Right lobe of liver (tissue), 6 donors: ENCODE measurements around the gene NDOR1. TPM values are rescaled to one million over a fixed set of nuclear protein-coding genes. Genes with fewer than 3 reads are reported as not detected.

Experiments used
- ATAC-seq, 4 donors: fragments of 200-7000 bp; cut with Tn5 transposase; one replicate each; pipeline ENCODE4 v1.9.1; 2020; ENCODE audit warnings: mild to moderate bottlenecking in 4 of 4, moderate library complexity in 4 of 4
- DNase-seq, 3 donors: peaks; one replicate each; pipeline ENCODE4 v3.0.0-alpha.2; 2020
- H3K27ac ChIP-seq, 3 donors: fragments of 200-600 bp; one replicate each; pipeline ENCODE4 v1.8.0; 2022
- H3K27me3 ChIP-seq, 2 donors: fragments of 200-600 bp; one replicate each; pipeline ENCODE4 v1.8.0; 2022
- H3K36me3 ChIP-seq, 4 donors: fragments of 200-600 bp; sonication (generic) in 1 of 4; one replicate each; pipeline versions ENCODE4 v1.5.1 to v1.8.0; 2017 to 2022; ENCODE audit warnings: control low read depth in 1 of 4
- H3K4me1 ChIP-seq, 4 donors: fragments of 200-600 bp; sonication (generic) in 1 of 4; one replicate each; pipeline versions ENCODE4 v1.5.1 to v1.8.0; 2017 to 2022; ENCODE audit warnings: control low read depth in 1 of 4
- H3K4me3 ChIP-seq, 3 donors: fragments of 200-600 bp; one replicate each; pipeline ENCODE4 v1.8.0; 2022
- H3K9me3 ChIP-seq, 4 donors: fragments of 200-600 bp; sonication (generic) in 1 of 4; one replicate each; pipeline versions ENCODE4 v1.5.1 to v1.8.0; 2017 to 2022; ENCODE audit warnings: control low read depth in 1 of 4
- POLR2A ChIP-seq: fragments of 450-650 bp; IDR thresholded peaks from one replicate; pipeline ENCODE4 v1.6.1; 2017; ENCODE audit warnings: antibody characterized with exemption, mild to moderate bottlenecking
- WGBS: methylation state at CpG from one replicate; pipeline ENCODE4 v1.1.6; 2018; ENCODE audit warnings: low coverage, low lambda C conversion rate; ENCODE audit not compliant: insufficient coverage; ENCODE audit errors: missing lambda C conversion rate; 5-methylcytosine and 5-hydroxymethylcytosine counted together
- intact Hi-C, 2 donors: fragments of 100-400 bp; cut with DNase I; formaldehyde crosslinking; loops; one replicate each; pipeline versions ENCODE4 v1.11.2 to v1.14.1; 2022
- total RNA-seq, 6 experiments: library from RNA; depleted of rRNA in 2 of 6; stranded (reverse); fragments of >200 nt in 2 of 6; fragmentation: NEBNext Ultra II Directional in 3 of 6; extraction: Animal tissue kit (Norgen Biotek cat#: 25700) in 3 of 6; gene quantifications; one replicate each; pipeline versions ENCODE4 v1.1.0 to v1.2.4, GENCODE V29; 2016 to 2023
- TF ChIP-seq, protein P1 (sequence below), 4 donors: fragments of 200-600 bp in 3 of 4; fragments of 450-650 bp in 1 of 4; IDR thresholded peaks; one replicate each; pipeline versions ENCODE4 v1.5.1 to v1.8.0; 2016 to 2022; ENCODE audit warnings: antibody characterized with exemption in 4 of 4, mild to moderate bottlenecking in 2 of 4
- donor health status: DM: no; HTN: yes; CAD: no.
- donor health status: DM: no; HTN: no; CAD: no.
- donor health status: DM: no; HTN: no; CAD: no.
- donor health status: DM: no; HTN: yes; CAD: no.
- donor health status: DM: no; HTN: yes; CAD: no.

NDOR1 gene
- total RNA-seq, 6 experiments from 2014 or later, result 4.7 to 9.6 (median 7.4) TPM

- DNase-seq (no peak), ATAC-seq (no peak)
- intact Hi-C loops, result no loop called here
- peaks cover 0 to 13% (median 3%) of the 10 kb centered on the region in 4 donors for H3K4me1 ChIP-seq
- H3K36me3 ChIP-seq, result peaks cover 0 to 4% (median 0%) of the 10 kb centered on the region in 4 donors
- no peaks in the 10 kb centered on the region for H3K27me3 ChIP-seq
- 89% methylated on average over 6 of the region's 22 CpGs for WGBS
- H3K27ac ChIP-seq, result no peak overlapping the region
- no peaks in the 10 kb centered on the region for H3K9me3 ChIP-seq
- H3K4me3 ChIP-seq, result no peak overlapping the region
- TF ChIP-seq, protein P1, sequence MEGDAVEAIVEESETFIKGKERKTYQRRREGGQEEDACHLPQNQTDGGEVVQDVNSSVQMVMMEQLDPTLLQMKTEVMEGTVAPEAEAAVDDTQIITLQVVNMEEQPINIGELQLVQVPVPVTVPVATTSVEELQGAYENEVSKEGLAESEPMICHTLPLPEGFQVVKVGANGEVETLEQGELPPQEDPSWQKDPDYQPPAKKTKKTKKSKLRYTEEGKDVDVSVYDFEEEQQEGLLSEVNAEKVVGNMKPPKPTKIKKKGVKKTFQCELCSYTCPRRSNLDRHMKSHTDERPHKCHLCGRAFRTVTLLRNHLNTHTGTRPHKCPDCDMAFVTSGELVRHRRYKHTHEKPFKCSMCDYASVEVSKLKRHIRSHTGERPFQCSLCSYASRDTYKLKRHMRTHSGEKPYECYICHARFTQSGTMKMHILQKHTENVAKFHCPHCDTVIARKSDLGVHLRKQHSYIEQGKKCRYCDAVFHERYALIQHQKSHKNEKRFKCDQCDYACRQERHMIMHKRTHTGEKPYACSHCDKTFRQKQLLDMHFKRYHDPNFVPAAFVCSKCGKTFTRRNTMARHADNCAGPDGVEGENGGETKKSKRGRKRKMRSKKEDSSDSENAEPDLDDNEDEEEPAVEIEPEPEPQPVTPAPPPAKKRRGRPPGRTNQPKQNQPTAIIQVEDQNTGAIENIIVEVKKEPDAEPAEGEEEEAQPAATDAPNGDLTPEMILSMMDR (IDR thresholded peaks at IDR 0.05), result no peak
- TF ChIP-seq POLR2A, result no peak
These were observed 46.2 kb downstream of the NDOR1 start for GRCh38 chr9:137251490-137252268.

GRCh38 chr9:137252555-137253506 lies 47.3 kb downstream of the NDOR1 start:
- intact Hi-C loops, result no loop called here
- Histone ChIP-seq H3K27ac (no peak overlapping the region), H3K4me3 (no peak overlapping the region), H3K9me3 (no peaks in the 10 kb centered on the region), H3K27me3 (no peaks in the 10 kb centered on the region), H3K4me1 (peaks cover 0 to 16% (median 3%) of the 10 kb centered on the region in 4 donors), H3K36me3 (peaks cover 0 to 7% (median 0%) of the 10 kb centered on the region in 4 donors)
- no peak for TF ChIP-seq POLR2A
- TF ChIP-seq, protein P1 (IDR thresholded peaks at IDR 0.05), result no peak
- ATAC-seq (no peak), DNase-seq (no peak)
- 77% methylated on average over 3 of the region's 35 CpGs for WGBS

DNA sequence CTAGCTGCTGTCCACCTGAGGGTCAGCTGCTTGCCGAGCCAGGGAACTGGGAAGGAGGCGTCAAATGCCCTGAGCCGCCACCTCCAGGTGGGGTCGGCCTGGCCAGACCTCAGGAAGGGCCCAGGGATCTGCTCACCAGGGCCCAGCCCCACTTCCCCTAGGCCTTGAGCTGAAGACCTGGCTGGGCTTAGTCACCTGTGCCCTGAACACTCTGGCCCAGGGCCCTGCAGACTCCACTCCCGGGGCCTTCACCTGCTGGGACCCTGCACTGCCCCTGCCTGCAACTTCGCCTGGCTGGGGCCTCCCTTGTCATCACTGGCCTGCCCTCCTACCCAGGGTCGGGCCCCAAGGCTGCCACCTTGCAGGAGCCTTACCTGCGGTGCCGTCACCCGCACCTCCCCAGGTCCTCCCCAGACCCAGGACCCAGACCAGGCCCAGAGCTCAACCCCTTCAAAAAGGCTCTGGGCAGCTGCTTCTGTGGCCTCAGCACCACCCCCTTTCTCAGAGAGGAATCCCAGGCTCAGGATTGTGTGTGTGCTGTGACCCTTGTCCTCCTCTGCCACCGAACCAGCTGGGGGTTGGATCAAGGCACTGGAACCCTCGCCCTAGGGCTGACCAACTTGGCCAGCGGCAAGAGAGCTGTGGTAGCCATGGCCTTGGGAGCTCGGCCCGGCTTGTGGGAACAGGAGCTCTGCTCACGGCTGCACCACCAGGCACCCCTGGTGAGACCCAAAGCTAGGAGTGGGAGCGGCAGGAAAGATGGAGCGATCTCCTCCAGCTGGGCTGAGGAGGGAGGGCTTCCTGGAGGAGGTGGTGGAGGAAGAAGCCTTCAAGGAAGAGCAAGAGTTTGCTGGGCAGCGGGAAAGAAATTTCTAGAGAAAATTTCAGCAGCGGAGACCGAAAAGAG lies 48.5 kb downstream of the NDOR1 start:
- Histone ChIP-seq H3K27me3 (no peaks in the 10 kb centered on the region), H3K9me3 (no peaks in the 10 kb centered on the region), H3K36me3 (peaks cover 0 to 15% (median 0%) of the 10 kb centered on the region in 4 donors), H3K27ac (peak overlapping the region in 1 of 3 donors; percentile 70), H3K4me1 (peaks cover 0 to 16% (median 3%) of the 10 kb centered on the region in 4 donors), H3K4me3 (peak overlapping the region; percentile 97 to 100 (median 98))
- intact Hi-C loops, result no loop called here
- DNase-seq (peak in 2 of 3 donors; percentile 80 to 84), ATAC-seq (peak; percentile 44 to 67 (median 58))
- no peak for TF ChIP-seq POLR2A
- TF ChIP-seq, protein P1 (IDR thresholded peaks at IDR 0.05), result no peak
- 35% methylated on average over 7 of the region's 21 CpGs for WGBS
